GM12891 (cell line): ENCODE measurements around the gene RNF150.

ENCODE experiments used
- PAX5 ChIP-seq: IDR thresholded peaks from 2 replicates; pipeline ENCODE4 v1.6.1; 2011; ENCODE audit warnings: low read length, moderate library complexity, mild to moderate bottlenecking; ENCODE audit not compliant: insufficient read depth, severe bottlenecking
- POLR2A ChIP-seq: IDR thresholded peaks from 2 replicates; pipeline ENCODE4 v1.6.1; 2011; ENCODE audit warnings: low read depth, low read length, control low read depth
- POLR2AphosphoS5 ChIP-seq: IDR thresholded peaks from 2 replicates; pipeline ENCODE4 v1.6.1; 2011; ENCODE audit warnings: low read depth, low read length, control low read depth
- POU2F2 ChIP-seq: IDR thresholded peaks from 2 replicates; pipeline ENCODE4 v1.6.1; 2011; ENCODE audit warnings: low read depth, mild to moderate bottlenecking, control low read depth, low read length, moderate library complexity
- SPI1 ChIP-seq: IDR thresholded peaks from 2 replicates; pipeline ENCODE4 v1.6.1; 2011; ENCODE audit warnings: low read depth, low read length, control low read depth
- TAF1 ChIP-seq: IDR thresholded peaks from 2 replicates; pipeline ENCODE4 v1.6.1; 2011; ENCODE audit warnings: low read depth, low read length, control low read depth

- no peak for TF ChIP-seq SPI1
- no peak for TF ChIP-seq POLR2AphosphoS5
- no peak for TF ChIP-seq POLR2A
- TF ChIP-seq TAF1 = no peak
- TF ChIP-seq PAX5 = no peak
- no peak for TF ChIP-seq POU2F2
These were observed 265.9 kb downstream of the RNF150 start for GRCh38 chr4:140867356-140867755.
